GM12801 (cell line): ENCODE results near the gene LYG2.

Experiments
- CTCF ChIP-seq: IDR thresholded peaks from one replicate; pipeline ENCODE4 v1.5.1; 2011; ENCODE audit warnings: control low read depth; ENCODE audit not compliant: insufficient read length; ENCODE audit errors: extremely low read depth

The LYG2 gene

GRCh38 chr2:99275882-99276281 lies 20.4 kb upstream of the LYG2 start:
- TF ChIP-seq CTCF: no peak

- TF ChIP-seq CTCF: no peak
Observed at GRCh38 chr2:99261242-99261641, 5.8 kb upstream of the LYG2 start.

GRCh38 chr2:99260184-99260583 lies 4.7 kb upstream of the LYG2 start:
- TF ChIP-seq CTCF: no peak

- no peak for TF ChIP-seq CTCF
Observed at GRCh38 chr2:99259465-99259864, 4.0 kb upstream of the LYG2 start.

- TF ChIP-seq CTCF: no peak
Observed at GRCh38 chr2:99256677-99257076, 1.2 kb upstream of the LYG2 start.

GRCh38 chr2:99249951-99250350 lies 5.5 kb downstream of the LYG2 start:
- no peak for TF ChIP-seq CTCF

- no peak for TF ChIP-seq CTCF
Observed at GRCh38 chr2:99242151-99242550, 13.3 kb downstream of the LYG2 start.

- TF ChIP-seq CTCF: no peak
Observed at GRCh38 chr2:99240431-99240830, 15.0 kb downstream of the LYG2 start.
